Lower lobe of right lung (tissue), 2 donors: ENCODE results near the gene DOC2A. TPM values are rescaled to one million over a fixed set of nuclear protein-coding genes. Genes with fewer than 3 reads are reported as not detected.

Experiments used
- ATAC-seq, 2 donors: fragments of 200-7000 bp; cut with Tn5 transposase; one replicate each; pipeline ENCODE4 v1.9.1; 2020 to 2022; ENCODE audit warnings: mild to moderate bottlenecking in 2 of 2, moderate library complexity in 2 of 2
- DNase-seq: peaks from one replicate; pipeline ENCODE4 v3.0.0-alpha.2; 2020
- H3K27ac ChIP-seq: fragments of 200-600 bp; one replicate; pipeline ENCODE4 v1.8.0; 2022
- H3K27me3 ChIP-seq: fragments of 200-600 bp; one replicate; pipeline ENCODE4 v1.8.0; 2022; ENCODE audit warnings: low read depth
- H3K36me3 ChIP-seq: fragments of 200-600 bp; one replicate; pipeline ENCODE4 v1.8.0; 2022; ENCODE audit warnings: mild to moderate bottlenecking
- H3K4me1 ChIP-seq: fragments of 200-600 bp; one replicate; pipeline ENCODE4 v1.8.0; 2022
- H3K4me3 ChIP-seq: fragments of 200-600 bp; one replicate; pipeline ENCODE4 v1.8.0; 2022; ENCODE audit warnings: mild to moderate bottlenecking
- H3K9me3 ChIP-seq: fragments of 200-600 bp; one replicate; pipeline ENCODE4 v1.8.0; 2022
- CTCF ChIP-seq: fragments of 200-600 bp; IDR thresholded peaks from one replicate; pipeline ENCODE4 v1.8.0; 2022; ENCODE audit warnings: antibody characterized with exemption, mild to moderate bottlenecking
- intact Hi-C: fragments of 100-400 bp; cut with DNase I; formaldehyde crosslinking; loops from one replicate; pipeline ENCODE4 v1.11.0; 2022
- total RNA-seq: library from RNA; stranded (reverse); fragmentation: NEBNext Ultra II Directional; extraction: Animal tissue kit (Norgen Biotek cat#: 25700); gene quantifications from one replicate; pipeline ENCODE4 v1.2.1, GENCODE V29; 2021
- donor health status: DM: no; HTN: yes; CAD: no; lungs with severe emphysema.

The DOC2A gene
- total RNA-seq, 1 donor from 2014 or later, result 6.4 TPM

GRCh38 chr16:30030841-30031413 lies 20.1 kb upstream of the DOC2A start, which contains the start of gene TLCD3B:
Gene TLCD3B, minus strand, starts transcription at chr16:30031271. Its CDS starts 744 bp downstream, at chr16:30030527.
- ATAC-seq (no peak), DNase-seq (no peak)
- Histone ChIP-seq H3K9me3 (no peaks in the 10 kb centered on the region), H3K27me3 (peaks cover 72% of the 10 kb centered on the region), H3K36me3 (no peaks in the 10 kb centered on the region), H3K4me1 (peaks cover 9% of the 10 kb centered on the region), H3K27ac (no peak within 1 kb of the TSS), H3K4me3 (no peak within 1 kb of the TSS)
- intact Hi-C loops, result no loop called here
- no peak for TF ChIP-seq CTCF

- no peak for TF ChIP-seq CTCF
These were observed 19.3 kb upstream of the DOC2A start for GRCh38 chr16:30030011-30030685.

GRCh38 chr16:30028438-30029076 lies 17.7 kb upstream of the DOC2A start:
- no peak overlapping the region for H3K27ac ChIP-seq
- H3K27me3 ChIP-seq, result peaks cover 72% of the 10 kb centered on the region
- no peaks in the 10 kb centered on the region for H3K9me3 ChIP-seq
- no peaks in the 10 kb centered on the region for H3K36me3 ChIP-seq
- DNase-seq (no peak), ATAC-seq (peak; percentile 5 to 33)
- no peak overlapping the region for H3K4me3 ChIP-seq
- peaks cover 9% of the 10 kb centered on the region for H3K4me1 ChIP-seq
- intact Hi-C loops, result no loop called here
- TF ChIP-seq CTCF, result no peak

More at GRCh38 chr16:30030011-30030685, 19.3 kb upstream of the DOC2A start:
- DNase-seq (no peak), ATAC-seq (no peak)
- no peaks in the 10 kb centered on the region for H3K9me3 ChIP-seq
- no peak overlapping the region for H3K4me3 ChIP-seq
- no peaks in the 10 kb centered on the region for H3K36me3 ChIP-seq
- peaks cover 9% of the 10 kb centered on the region for H3K4me1 ChIP-seq
- H3K27me3 ChIP-seq, result peaks cover 76% of the 10 kb centered on the region
- H3K27ac ChIP-seq, result no peak overlapping the region
- intact Hi-C loops, result no loop called here

- intact Hi-C loops, result no loop called here
- H3K27me3 ChIP-seq, result peaks cover 64% of the 10 kb centered on the region
- no peak overlapping the region for H3K4me3 ChIP-seq
- no peak overlapping the region for H3K27ac ChIP-seq
- no peaks in the 10 kb centered on the region for H3K36me3 ChIP-seq
- DNase-seq (no peak), ATAC-seq (no peak)
- no peaks in the 10 kb centered on the region for H3K9me3 ChIP-seq
- TF ChIP-seq CTCF, result no peak
- peaks cover 9% of the 10 kb centered on the region for H3K4me1 ChIP-seq
These were observed 17.0 kb upstream of the DOC2A start for GRCh38 chr16:30027588-30028437.

- no peaks in the 10 kb centered on the region for H3K9me3 ChIP-seq
- no peak for DNase-seq
- H3K27ac ChIP-seq, result no peak overlapping the region
- H3K36me3 ChIP-seq, result no peaks in the 10 kb centered on the region
- ATAC-seq, result no peak
- peaks cover 51% of the 10 kb centered on the region for H3K27me3 ChIP-seq
- no peak for TF ChIP-seq CTCF
- H3K4me1 ChIP-seq, result peaks cover 12% of the 10 kb centered on the region
- intact Hi-C loops, result no loop called here
- H3K4me3 ChIP-seq, result no peak overlapping the region
These were observed 15.6 kb upstream of the DOC2A start for GRCh38 chr16:30026449-30026848.
